Testis (tissue), 2 donors: ENCODE measurements around the gene ADAMTS19.
"Not testable (repeated sequence)": the region's sequence is repeated elsewhere in the genome, so short reads cannot be mapped to it uniquely, and the experiment has no call there.

Source experiments
- POLR2A ChIP-seq: fragments of 450-650 bp; IDR thresholded peaks from one replicate; pipeline ENCODE4 v1.6.1; 2017; ENCODE audit warnings: antibody characterized with exemption, mild to moderate bottlenecking, moderate library complexity
- TF ChIP-seq, protein P1 (sequence below), 3 experiments: fragments of 450-650 bp in 2 of 3; fragments of 200-600 bp in 1 of 3; sonication (generic) in 1 of 3; IDR thresholded peaks; one replicate each; pipeline ENCODE4 v1.5.1; 2016 to 2019; ENCODE audit warnings: antibody characterized with exemption in 3 of 3, mild to moderate bottlenecking in 2 of 3, moderate library complexity in 1 of 3

DNA sequence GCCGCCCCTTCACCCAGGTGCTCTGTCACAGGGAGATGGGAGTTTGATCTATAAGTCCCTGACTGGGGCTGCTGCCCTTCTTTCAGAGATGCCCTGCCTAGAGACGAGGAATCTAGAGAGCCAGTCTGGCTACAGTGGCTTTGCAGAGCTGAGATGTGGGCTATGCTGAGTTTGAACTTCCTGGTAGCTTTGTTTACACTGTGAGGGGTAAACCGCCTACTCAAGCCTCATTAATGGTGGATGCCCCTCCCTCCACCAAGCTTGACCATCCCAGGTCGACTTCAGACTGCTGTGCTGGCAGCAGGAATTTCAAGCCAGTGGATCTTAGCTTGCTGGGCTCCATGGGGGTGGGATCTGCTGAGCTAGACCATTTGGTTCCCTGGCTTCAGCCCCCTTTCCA, 124.4 kb downstream of the ADAMTS19 start:
- TF ChIP-seq, protein P1, sequence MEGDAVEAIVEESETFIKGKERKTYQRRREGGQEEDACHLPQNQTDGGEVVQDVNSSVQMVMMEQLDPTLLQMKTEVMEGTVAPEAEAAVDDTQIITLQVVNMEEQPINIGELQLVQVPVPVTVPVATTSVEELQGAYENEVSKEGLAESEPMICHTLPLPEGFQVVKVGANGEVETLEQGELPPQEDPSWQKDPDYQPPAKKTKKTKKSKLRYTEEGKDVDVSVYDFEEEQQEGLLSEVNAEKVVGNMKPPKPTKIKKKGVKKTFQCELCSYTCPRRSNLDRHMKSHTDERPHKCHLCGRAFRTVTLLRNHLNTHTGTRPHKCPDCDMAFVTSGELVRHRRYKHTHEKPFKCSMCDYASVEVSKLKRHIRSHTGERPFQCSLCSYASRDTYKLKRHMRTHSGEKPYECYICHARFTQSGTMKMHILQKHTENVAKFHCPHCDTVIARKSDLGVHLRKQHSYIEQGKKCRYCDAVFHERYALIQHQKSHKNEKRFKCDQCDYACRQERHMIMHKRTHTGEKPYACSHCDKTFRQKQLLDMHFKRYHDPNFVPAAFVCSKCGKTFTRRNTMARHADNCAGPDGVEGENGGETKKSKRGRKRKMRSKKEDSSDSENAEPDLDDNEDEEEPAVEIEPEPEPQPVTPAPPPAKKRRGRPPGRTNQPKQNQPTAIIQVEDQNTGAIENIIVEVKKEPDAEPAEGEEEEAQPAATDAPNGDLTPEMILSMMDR (IDR thresholded peaks at IDR 0.05), result not testable (repeated sequence)
- not testable (repeated sequence) for TF ChIP-seq POLR2A
